HG03066 (cell line): ENCODE data around the gene MS4A13.
"Not testable (repeated sequence)": the region's sequence is repeated elsewhere in the genome, so short reads cannot be mapped to it uniquely, and the experiment has no call there.

Experiments
- ATAC-seq: cut with Tn5 transposase; IDR thresholded peaks from one replicate; pipeline ENCODE4 v1.9.1; 2021; ENCODE audit warnings: low read depth; ENCODE audit not compliant: unreplicated experiment

Gene MS4A13

DNA sequence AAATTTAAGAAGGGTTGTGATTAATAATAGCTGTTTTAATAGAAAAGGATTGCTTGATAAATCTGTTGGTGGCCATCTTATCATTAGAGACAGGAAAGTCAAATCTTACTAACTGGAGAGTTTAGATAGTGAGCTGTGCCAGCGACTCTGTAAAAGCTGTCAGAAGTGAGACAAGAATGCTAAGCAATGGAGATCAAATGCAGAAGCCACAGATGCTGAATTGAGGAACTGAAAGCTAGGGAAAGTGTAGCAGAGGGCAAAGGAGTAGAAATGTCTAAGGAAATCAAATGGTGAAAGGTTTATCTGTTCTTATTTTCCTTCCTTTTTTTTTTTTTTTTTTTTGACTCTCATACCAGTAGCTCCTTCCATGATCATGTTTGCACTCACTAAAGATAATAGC is 13.7 kb downstream of the MS4A13 start:
- no peak for ATAC-seq

- no peak for ATAC-seq
These were observed 15.4 kb downstream of the MS4A13 start for GRCh38 chr11:60530454-60531100.

GRCh38 chr11:60532383-60532782 is 17.2 kb downstream of the MS4A13 start:
- ATAC-seq: not testable (repeated sequence)

DNA sequence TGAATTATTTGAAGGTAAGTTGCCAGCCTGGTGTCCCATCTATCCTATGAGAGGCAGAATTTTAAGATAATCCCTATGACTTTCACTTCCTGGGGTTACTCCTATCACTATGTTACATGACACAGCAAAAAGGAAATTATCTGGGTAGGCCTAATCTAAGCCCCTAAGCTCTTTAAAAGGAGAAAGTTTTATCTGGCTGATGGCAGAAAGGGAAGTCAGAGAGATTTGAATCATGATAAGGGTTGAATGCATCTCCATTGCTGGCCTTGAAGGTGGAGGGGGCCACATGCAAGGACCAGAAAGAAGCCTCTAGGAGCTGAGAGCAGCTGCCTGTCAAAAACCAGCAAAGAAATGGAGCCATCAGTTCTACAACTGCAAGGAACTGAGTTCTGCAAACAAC is 23.4 kb downstream of the MS4A13 start:
- ATAC-seq: not testable (repeated sequence)

GRCh38 chr11:60544077-60544476 is 28.9 kb downstream of the MS4A13 start:
- ATAC-seq: no peak

DNA sequence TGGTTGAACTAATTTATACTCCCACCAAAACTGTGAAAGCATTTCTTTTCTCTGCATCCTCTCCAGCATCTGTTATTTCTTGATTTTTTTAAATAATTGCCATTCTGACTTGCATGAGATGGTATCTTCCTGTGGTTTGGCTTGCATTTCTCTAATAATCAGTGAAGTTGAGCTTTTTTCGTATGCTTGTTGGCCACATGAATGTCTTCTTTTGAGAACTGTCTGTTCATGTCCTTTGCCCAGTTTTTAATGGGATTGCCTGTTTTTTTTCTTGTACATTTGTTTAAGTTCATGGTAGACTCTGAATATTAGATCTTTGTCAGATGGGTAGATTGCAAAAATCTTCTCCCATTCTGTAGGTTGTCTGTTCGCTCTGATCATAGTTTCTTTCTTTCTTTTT is 46.1 kb downstream of the MS4A13 start:
- ATAC-seq: no peak

- ATAC-seq: no peak
These were observed 48.5 kb downstream of the MS4A13 start for GRCh38 chr11:60563553-60564235.

GRCh38 chr11:60566776-60567175 is 51.6 kb downstream of the MS4A13 start:
- ATAC-seq: no peak

DNA sequence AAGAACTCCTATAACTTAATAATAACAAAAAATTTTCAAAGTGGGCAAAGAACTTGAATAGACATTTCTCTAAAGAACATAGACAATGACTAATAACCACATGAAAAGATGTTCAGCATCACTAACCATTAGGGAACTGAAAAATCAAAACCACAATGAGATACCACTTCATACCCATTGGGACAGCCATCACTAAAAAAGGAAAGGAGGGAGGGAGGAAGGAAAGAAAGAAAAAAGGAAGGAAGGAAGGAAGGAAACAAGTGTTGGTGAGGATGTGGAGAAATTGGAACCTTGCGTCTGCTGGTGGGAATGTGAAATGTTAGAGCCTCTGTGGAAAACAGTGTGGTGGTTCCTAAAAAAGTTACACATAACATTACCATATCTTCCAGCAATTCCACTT is 55.8 kb downstream of the MS4A13 start:
- ATAC-seq: no peak

DNA sequence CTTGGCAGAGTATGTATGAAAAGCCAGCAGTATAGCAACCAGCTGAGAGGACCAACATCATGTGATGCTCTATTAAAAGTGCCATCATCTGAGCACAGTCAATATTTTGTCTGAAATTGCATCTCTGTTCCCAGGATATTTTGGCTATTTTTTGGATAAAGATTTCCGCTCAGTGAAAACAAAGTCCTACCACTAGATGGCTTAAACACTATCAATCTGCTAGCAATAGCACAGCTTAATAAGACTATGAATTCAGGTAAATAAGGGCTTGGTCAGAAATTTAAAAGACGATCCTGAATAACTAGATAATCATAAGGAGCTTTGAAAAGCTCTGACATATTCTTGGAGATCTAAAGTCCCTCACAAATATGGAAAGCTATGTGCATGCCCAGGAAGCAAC is 74.4 kb downstream of the MS4A13 start:
- no peak for ATAC-seq
